ENCODE results near the gene HERPUD1.

GRCh38 chr16:56927471-56927870, 4.5 kb upstream of the HERPUD1 start:
- TF ChIP-seq, protein P1, sequence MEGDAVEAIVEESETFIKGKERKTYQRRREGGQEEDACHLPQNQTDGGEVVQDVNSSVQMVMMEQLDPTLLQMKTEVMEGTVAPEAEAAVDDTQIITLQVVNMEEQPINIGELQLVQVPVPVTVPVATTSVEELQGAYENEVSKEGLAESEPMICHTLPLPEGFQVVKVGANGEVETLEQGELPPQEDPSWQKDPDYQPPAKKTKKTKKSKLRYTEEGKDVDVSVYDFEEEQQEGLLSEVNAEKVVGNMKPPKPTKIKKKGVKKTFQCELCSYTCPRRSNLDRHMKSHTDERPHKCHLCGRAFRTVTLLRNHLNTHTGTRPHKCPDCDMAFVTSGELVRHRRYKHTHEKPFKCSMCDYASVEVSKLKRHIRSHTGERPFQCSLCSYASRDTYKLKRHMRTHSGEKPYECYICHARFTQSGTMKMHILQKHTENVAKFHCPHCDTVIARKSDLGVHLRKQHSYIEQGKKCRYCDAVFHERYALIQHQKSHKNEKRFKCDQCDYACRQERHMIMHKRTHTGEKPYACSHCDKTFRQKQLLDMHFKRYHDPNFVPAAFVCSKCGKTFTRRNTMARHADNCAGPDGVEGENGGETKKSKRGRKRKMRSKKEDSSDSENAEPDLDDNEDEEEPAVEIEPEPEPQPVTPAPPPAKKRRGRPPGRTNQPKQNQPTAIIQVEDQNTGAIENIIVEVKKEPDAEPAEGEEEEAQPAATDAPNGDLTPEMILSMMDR (IDR thresholded peaks at IDR 0.05; ENCODE audit: low read length), result no peak
- TF ChIP-seq EZH2 (optimal IDR thresholded peaks at IDR 0.05; ENCODE audit: low read depth, low read length), result no peak

Measured in MM.1S (cell line).